H1 (cell line): ENCODE measurements around the gene MAP7. TPM values are rescaled to one million over a fixed set of nuclear protein-coding genes. Genes with fewer than 3 reads are reported as not detected.

ENCODE experiments used
- CHD2 ChIP-seq: IDR thresholded peaks from 2 replicates; pipeline ENCODE4 v1.6.1; 2012; ENCODE audit warnings: low read length, improper control_type of control experiment
- CTBP2 ChIP-seq: IDR thresholded peaks from 2 replicates; pipeline ENCODE4 v1.7.0; 2011; ENCODE audit warnings: borderline replicate concordance, mild to moderate bottlenecking, moderate library complexity, mixed read lengths, low read length; ENCODE audit not compliant: insufficient read depth, insufficient read length
- RFX5 ChIP-seq: IDR thresholded peaks from 2 replicates; pipeline ENCODE4 v1.6.1; 2011; ENCODE audit warnings: low read depth, low read length, improper control_type of control experiment, borderline replicate concordance
- SAP30 ChIP-seq: fragments of 300-600 bp; sonication (generic); IDR thresholded peaks from 2 replicates; pipeline ENCODE4 v1.7.1; 2012; ENCODE audit warnings: low read length, moderate library complexity, mild to moderate bottlenecking, inconsistent platforms; ENCODE audit not compliant: insufficient read depth, insufficient replicate concordance
- SUZ12 ChIP-seq: fragments of 200-600 bp; sonication (generic); IDR thresholded peaks from 2 replicates; pipeline ENCODE4 v1.6.1; 2012; ENCODE audit warnings: mild to moderate bottlenecking, inconsistent platforms, low read length, moderate library complexity, mixed read lengths
- TBP ChIP-seq: IDR thresholded peaks from 2 replicates; pipeline ENCODE4 v1.6.1; 2011; ENCODE audit warnings: low read depth, low read length, improper control_type of control experiment
- ZNF274 ChIP-seq: IDR thresholded peaks from 2 replicates; pipeline ENCODE4 v1.7.0; 2012; ENCODE audit warnings: low read length, borderline replicate concordance; ENCODE audit errors: extremely low read depth
- polyA plus RNA-seq, 7 experiments: library from polyadenylated mRNA; depleted of rRNA in 3 of 7; stranded (reverse) in 5 of 7; unstranded in 2 of 7; fragments of >200 nt in 5 of 7; fragments of 200-250 nt in 2 of 7; gene quantifications; 1 replicate in 5 of 7; 2 replicates in 1 of 7; 4 replicates in 1 of 7; pipeline versions ENCODE4 v1.2.1 to v1.2.3, GENCODE V29; 2011 to 2013; ENCODE audit warnings: missing spikeins in 2 of 7, mixed read lengths in 2 of 7
- total RNA-seq: library from RNA; stranded (reverse); fragmentation: NEBNext Ultra II Directional; extraction: Animal tissue kit (Norgen Biotek cat#: 25700); gene quantifications from 2 replicates; pipeline ENCODE4 v1.2.1, GENCODE V29; 2021

MAP7 gene
- total and polyA plus RNA-seq, 2 of the 8 experiments (the other 6 are each of a cell fraction or from before 2014, with no cell fraction given): 13.5 to 66.9 TPM

DNA sequence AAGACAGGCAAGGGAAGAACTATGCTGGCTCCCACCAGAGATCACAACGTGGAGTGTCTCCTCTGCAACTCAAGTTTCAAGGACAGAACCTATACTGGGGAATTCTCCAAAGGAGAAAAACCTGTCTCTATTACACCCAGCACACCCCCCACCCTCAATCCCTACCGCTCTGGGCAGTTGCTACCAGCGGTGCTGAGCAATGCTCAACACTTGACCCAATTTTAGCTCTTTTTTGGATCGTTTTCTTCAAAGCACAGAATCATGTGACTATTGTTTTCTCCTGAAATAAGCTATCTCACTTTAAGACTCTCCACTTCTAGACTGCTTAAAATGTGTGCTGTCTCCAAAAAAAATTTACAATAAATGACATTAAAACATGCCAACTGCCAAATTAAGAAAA, 23.3 kb downstream of the MAP7 start (continued):
- TF ChIP-seq CTBP2 (no peak), CHD2 (no peak), SAP30 (no peak), TBP (no peak), ZNF274 (no peak), SUZ12 (no peak), RFX5 (no peak)
